T47D (cell line): ENCODE data around the gene CPNE5.

Source experiments
- DNase-seq, 2 experiments: peaks; one replicate each; pipeline versions ENCODE4 v3.0.0 to v3.0.0-alpha.2; 2011 to 2012; ENCODE audit warnings: low read depth in 1 of 2, low spot score in 1 of 2
- JUND ChIP-seq: IDR thresholded peaks from 2 replicates; pipeline ENCODE4 v1.6.1; 2012; ENCODE audit warnings: low read depth
- in situ Hi-C: cut with HindIII; loops from 2 replicates; pipeline ENCODE4 v1.10.0; 2016; ENCODE audit warnings: low sequenced_read_pairs, low pct_unique_long_range_greater_than_20kb

Gene CPNE5

DNA sequence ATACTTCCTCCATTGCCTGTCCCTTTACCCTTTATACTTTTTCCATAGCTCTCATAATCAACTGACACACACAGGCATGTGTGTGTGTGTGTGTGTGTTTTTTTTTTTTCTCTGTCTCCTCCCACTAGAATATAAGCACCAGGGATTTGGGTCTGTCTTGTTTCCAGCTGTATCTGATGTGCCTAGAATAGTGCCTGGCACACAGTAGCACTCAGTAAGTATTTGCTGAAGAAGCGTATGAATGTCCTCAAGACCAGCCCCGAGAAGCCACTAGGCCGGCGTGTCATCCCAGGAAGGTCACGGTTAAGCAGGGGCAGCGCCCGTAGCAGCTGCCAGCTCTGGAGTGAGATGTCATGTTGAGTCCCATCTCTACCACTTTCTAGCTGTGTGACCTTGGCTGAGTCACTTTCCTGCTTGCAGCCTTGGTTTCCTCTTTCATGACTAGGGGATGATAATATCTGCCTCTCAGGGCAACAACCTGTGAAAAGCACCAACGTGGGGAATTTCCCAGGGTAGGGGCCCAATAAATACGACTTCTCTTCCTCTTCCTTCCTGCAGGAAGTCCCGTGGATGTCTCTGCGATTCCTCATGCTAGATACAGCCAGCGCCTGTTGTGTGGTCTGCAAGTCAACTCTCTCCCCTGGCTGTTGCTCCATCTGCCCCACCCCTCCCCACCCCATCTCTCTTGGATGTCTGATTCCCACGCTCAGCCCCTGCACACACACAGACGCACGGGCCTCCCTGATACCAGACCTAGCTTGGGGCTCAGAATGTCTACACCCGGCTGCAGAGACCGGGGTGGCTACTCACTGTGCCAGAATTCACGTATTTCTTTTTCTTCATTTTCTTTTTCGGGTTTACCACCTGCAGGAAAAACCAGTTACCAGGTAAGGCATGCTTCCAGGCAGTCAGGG is 83.6 kb downstream of the CPNE5 start:
- TF ChIP-seq JUND = no peak
- DNase-seq = peak in 1 of 2 experiments; percentile 46
- in situ Hi-C loops = no loop called here

DNA sequence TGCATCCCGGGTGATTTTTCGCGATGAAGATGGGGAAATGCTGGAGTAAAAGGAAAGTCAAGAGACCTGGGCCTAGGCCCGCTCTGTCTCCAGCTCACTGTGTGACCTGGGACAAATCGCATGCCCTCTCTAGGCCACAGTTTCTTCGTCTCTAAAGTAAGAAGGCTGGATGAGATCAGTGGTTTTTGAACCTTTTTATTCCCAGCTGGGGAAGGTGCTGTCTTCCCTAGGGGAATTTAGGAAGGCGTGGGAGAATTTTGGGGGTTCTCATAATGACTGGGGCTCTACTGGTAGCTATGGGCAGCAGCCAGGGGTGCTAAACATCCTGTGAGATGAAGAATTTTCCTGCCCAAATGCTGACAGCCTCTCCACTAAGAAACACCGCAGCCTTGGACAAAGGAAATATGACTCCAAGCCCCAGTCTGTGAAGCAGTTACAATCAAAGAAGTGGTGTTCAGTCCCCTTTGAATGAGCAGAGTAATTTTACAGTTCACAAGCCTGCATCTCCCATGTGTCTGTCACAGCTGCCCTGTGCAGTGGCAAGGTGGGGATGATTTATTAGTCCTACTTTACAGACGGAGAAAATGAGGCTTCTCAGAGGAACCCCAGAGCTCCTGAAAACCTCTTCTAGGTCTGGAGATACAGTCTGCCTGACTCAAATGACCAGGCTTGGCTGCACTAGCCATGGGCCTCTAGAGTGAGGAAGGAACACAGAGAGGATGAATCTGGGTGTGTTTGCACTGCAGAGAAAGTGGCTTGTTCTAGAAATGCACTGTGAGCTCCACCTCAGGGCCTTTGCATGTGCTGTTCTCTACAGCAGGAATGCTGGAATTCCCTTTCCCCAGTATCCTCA is 84.4 kb downstream of the CPNE5 start:
- TF ChIP-seq JUND = no peak
- in situ Hi-C loops = no loop called here
- DNase-seq = no peak

DNA sequence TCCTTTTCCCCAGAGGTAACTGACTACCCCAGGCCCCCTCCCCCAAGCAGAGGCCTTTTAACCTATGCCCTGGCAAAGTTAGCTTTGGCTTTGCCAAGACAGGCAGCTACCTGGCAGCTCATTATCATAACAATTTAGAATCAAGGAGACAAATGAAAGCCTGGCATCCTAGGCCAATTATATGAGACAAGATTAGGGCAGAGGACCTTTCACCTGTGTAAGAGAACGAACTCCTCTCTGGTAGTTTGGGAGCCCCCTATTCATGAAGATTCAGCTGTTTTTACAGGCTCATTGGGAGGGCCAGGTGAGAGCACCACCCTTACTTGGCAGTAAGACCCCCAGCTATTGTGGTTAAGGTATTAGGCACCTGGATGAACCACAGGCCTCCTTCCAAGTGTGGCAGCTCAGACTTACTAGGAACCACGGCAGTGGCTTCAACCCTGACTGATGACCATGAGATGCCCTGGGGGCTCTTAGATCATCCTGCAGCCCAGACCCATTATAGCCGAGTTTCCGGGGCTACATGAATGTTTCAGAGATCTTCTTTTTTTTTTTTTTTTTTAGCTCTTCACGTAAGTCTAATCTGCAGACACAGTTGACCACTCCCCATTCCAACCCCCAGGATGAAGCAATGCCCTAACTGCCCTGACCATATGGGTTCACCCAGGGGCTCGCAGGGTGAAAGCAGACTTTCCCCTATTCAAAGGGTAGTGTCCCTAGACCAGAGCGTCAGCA is 85.4 kb downstream of the CPNE5 start:
- in situ Hi-C loops = no loop called here
- TF ChIP-seq JUND = no peak
- DNase-seq = no peak

DNA sequence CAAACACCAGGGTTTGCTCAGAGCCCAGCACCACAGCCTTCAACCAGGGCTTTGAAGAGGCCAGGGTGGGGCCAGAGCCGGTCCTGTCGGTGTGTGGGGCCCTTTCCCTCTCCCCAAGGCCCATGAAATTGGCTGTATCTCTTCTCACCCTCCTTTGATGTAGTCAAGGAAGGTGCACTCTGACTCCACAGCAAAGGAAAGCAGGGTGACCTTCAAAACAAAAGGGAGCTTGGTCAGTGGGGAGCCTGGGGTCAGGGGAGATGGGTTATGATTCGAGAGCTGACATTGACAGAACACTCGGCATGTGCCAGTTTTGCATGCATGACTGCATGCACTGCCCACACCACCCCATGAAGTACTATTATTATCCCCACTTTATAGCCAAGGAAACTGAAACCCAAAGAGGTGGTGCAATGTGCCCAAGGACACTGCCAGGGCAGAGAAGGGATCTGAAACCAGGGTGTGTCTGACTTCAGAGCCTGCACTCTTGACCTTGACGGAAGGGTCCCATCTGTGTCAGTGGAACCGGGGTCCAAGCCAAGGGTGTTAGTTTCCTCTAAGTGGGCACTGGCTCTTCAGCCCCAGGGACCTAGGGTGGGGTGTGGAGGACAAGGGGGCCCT is 86.2 kb downstream of the CPNE5 start:
- no peak for TF ChIP-seq JUND
- DNase-seq = no peak
- in situ Hi-C loops = no loop called here

DNA sequence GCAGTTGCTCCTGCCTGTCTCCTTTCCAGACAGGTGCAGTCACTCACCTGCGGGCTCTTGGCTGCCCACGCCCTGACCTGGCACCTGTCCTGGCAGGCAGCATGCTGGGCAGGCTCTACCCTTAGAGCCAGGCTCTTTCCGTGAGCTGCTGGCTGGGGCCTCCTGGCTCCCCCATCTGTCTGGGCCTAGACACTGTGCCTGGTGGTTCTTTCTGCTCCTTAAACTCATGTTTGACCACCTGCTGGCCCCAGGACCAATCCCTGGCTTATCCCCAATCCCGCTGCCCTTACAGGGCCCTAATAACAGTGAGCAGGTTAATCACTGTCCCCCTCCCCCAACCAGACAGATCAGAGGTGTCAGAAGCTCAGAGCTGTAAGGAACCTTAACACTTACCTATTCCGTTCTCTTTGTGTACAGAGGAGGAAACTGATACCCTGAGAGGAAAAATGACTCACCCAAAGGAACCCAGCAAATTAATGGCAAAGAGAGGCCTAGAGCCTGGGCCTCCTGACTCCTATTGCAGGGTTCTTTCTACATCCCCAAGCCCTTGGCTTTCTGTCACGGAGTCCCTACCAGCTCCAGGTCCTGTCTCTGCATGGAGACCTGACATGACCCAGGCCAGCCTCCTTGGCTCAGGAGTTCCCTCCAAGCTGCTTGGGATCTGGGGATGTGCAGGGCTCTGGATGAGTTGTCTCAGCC is 86.9 kb downstream of the CPNE5 start:
- in situ Hi-C loops = no loop called here
- TF ChIP-seq JUND = no peak
- DNase-seq = peak; percentile 51 to 68

DNA sequence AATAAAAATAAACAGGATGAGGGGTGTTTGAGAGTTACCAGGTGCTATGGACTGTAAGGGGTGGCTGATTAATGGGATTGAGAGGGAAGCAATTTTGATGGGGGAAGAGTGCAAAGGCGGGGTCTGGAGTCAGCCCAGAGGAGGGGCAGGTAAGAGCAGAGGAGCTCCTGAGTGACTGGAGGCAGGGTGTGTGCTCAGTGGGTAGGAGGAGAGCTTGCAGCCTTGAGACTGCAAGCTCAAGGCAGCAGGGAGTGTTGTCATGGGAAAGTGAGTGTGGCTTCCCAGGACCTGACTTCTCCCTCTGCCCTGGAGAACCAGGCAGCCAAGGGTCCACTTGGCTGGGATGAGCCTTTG is 87.4 kb downstream of the CPNE5 start:
- in situ Hi-C loops = no loop called here

DNA sequence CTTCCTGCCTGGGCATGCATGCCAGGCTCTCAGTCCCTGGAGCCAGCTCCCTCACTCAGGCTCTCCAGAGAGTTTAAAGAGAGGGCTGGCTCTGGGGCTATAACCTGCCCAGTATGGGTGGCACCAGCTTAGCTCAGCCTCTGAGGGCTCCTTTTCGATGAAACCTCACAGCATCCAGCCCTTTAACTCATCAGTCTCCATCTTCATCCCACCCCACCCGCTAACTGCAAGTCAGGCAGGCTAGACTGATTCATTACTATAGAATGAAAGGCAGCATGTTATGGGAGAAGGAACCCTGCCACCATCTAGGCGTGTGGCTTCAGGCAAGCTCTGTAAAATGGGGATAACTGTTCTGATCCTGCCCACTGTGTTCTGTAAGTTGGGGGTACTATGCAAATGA is 88.2 kb downstream of the CPNE5 start:
- DNase-seq = no peak
- in situ Hi-C loops = no loop called here
- no peak for TF ChIP-seq JUND

More for the DNA sequence above, 87.4 kb downstream of the CPNE5 start:
- TF ChIP-seq JUND = no peak
- no peak for DNase-seq

DNA sequence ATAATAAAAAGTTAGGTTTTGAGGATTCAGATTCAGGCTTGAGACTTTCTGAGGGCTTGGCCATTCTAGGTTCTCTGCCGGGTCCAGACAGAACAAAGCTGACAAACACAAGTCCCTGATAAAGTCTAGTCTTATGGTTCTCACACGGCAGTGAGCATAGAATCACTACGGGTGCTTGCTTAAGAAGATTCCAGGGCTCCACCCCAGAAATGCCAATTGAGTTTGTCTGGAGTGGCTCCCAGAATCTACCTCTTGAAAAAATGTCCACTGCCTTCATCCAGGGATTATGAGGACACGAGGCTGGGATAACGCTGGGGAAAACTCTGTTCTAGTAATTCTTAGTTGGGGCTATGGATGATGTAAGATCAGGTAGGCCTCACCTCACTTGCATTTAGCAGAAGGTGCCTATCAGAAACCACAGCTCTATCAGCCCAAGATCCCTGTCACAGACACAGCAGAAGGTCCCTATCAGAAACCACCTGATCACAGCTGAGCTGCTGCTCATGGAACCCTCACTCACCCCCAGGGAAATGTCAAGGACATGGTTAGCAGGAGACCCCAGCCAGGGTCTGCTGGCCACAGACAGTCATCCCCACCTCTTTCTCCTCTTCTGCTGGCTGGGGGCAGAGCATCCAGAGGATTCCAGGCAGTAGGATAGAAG is 89.3 kb downstream of the CPNE5 start:
- in situ Hi-C loops = no loop called here
- DNase-seq = no peak
- no peak for TF ChIP-seq JUND

DNA sequence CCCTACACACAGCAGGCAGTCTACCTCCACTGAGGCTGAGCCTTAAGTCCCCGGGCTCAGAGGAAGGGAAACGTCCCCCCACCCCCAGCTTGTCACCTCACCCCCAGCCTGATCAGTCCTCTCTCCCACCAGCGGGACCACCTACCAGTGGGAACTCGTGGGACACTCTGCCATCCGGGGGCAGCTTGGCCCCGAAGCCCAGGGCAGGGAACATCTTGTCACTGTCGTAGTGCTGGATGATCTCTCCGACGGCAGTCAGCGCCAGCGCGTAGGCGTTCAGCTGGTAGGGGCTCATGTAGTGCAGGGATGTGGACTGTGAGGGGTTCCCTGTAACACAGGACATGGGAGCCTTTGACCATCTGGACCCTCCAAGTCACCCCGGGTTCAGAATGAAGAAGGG is 93.0 kb downstream of the CPNE5 start:
- in situ Hi-C loops = no loop called here
- DNase-seq = no peak
- no peak for TF ChIP-seq JUND

DNA sequence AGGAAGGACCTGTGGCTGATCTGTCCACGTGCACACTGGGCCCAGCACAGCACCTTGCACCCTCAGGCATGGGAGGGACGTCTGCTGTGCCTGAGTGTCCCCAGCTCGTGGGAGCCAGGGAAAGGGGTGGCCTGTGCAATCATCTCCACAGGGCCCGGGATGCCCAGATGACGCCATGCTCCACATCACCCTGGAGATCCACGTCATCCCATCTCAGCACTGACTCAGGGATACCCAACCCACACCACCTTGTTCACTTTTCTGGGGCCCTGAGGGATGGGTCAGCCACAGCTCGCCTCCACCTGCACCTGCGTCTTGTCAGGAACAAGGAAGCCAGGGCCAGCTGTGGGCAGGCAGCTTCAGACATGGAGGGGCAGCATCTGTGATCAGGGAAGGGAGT is 93.4 kb downstream of the CPNE5 start:
- TF ChIP-seq JUND = no peak
- in situ Hi-C loops = no loop called here
- DNase-seq = no peak

DNA sequence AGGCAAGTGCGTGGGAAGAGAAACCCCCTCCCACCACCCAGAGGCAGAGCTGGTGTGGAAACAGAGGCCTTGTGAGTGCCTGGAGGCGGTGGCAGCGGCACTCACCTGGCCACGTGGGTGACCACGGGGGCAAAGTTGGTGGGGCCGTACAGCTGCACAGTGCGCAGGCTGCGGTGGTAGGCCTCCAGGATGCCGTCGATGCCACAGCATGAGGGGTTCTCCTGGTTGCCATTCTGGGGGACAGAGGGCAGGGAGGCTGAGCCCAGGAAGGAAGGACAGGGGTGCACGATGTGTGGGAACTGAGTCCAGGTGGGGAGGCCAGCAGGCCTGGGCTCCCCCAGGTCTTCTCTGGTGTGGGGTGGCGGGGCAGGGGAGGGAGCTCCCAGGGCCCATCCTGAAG is 94.0 kb downstream of the CPNE5 start:
- DNase-seq = no peak
- in situ Hi-C loops = no loop called here
- no peak for TF ChIP-seq JUND

DNA sequence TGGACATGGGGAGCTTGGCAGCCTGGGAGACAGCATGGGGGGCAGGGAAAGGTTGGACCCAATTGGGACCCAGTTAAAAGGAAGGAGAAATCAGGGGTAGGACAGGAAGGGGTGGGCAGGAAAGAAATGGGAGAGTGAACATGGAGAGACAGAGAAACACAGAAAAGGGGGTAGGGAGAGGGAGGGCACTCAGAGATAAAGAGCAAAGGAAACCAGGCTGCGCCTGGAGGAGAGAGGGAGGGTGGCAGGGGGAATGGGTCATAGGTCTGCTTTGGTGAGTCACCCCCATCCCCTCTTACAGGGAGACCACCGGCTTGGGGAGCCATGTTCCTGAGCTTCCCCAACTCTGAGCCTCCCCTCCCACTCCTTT is 95.0 kb downstream of the CPNE5 start:
- in situ Hi-C loops = no loop called here
- TF ChIP-seq JUND = no peak
- no peak for DNase-seq
